Liver (tissue), 9 donors: ENCODE measurements around the gene MYRFL. TPM values are rescaled to one million over a fixed set of nuclear protein-coding genes. Genes with fewer than 3 reads are reported as not detected.

Source experiments
- DNase-seq: peaks from one replicate; pipeline ENCODE4 v3.0.0-alpha.2; 2017; ENCODE audit warnings: low spot score
- H3K27ac ChIP-seq, 2 donors: one replicate each; pipeline ENCODE4 v1.7.0; 2013; ENCODE audit warnings: inconsistent platforms in 2 of 2, low read length in 2 of 2, control low read depth in 1 of 2, low read depth in 1 of 2, mild to moderate bottlenecking in 1 of 2
- H3K27me3 ChIP-seq, 4 donors: one replicate each; pipeline versions ENCODE4 v1.6.1 to v1.7.0; 2013; ENCODE audit warnings: low read length in 3 of 4, inconsistent platforms in 1 of 4, mild to moderate bottlenecking in 1 of 4, moderate library complexity in 1 of 4; ENCODE audit not compliant: control insufficient read depth in 4 of 4, insufficient read depth in 4 of 4
- H3K36me3 ChIP-seq, 4 donors: one replicate each; pipeline versions ENCODE4 v1.6.1 to v1.7.0; 2013; ENCODE audit warnings: low read length in 3 of 4, mild to moderate bottlenecking in 3 of 4, low read depth in 1 of 4, moderate library complexity in 1 of 4; ENCODE audit not compliant: control insufficient read depth in 4 of 4, insufficient read depth in 3 of 4
- H3K4me1 ChIP-seq, 4 donors: one replicate each; pipeline versions ENCODE4 v1.6.1 to v1.7.0; 2013; ENCODE audit warnings: low read length in 3 of 4, mild to moderate bottlenecking in 3 of 4, moderate library complexity in 1 of 4; ENCODE audit not compliant: control insufficient read depth in 4 of 4, insufficient read depth in 4 of 4
- H3K4me3 ChIP-seq, 3 donors: one replicate each; pipeline versions ENCODE4 v1.6.1 to v1.7.0; 2013; ENCODE audit warnings: low read length in 3 of 3, control low read depth in 1 of 3, low read depth in 1 of 3, mild to moderate bottlenecking in 1 of 3
- H3K9ac ChIP-seq, 2 donors: one replicate each; pipeline ENCODE4 v1.7.0; 2013; ENCODE audit warnings: low read length in 2 of 2, mild to moderate bottlenecking in 2 of 2, moderate library complexity in 2 of 2, control low read depth in 1 of 2, low read depth in 1 of 2
- H3K9me3 ChIP-seq, 4 donors: one replicate each; pipeline versions ENCODE4 v1.6.1 to v1.7.0; 2013; ENCODE audit warnings: low read length in 3 of 4; ENCODE audit not compliant: control insufficient read depth in 4 of 4
- EGR1 ChIP-seq, 2 donors: IDR thresholded peaks; 2 replicates each; pipeline ENCODE4 v1.6.1; 2016 to 2018; ENCODE audit warnings: antibody characterized with exemption in 2 of 2, low read depth in 2 of 2
- FOXA2 ChIP-seq: IDR thresholded peaks from 2 replicates; pipeline ENCODE4 v1.6.1; 2016; ENCODE audit warnings: antibody characterized with exemption
- GABPA ChIP-seq, 2 donors: IDR thresholded peaks in 1 of 2; conservative IDR thresholded peaks in 1 of 2; 2 replicates each; pipeline ENCODE4 v1.6.1; 2016; ENCODE audit warnings: antibody characterized with exemption in 2 of 2, mild to moderate bottlenecking in 1 of 2, moderate library complexity in 1 of 2
- HNF4A ChIP-seq, 2 donors: conservative IDR thresholded peaks; 2 replicates each; pipeline ENCODE4 v1.6.1; 2016; ENCODE audit warnings: antibody characterized with exemption in 2 of 2, mild to moderate bottlenecking in 2 of 2
- JUND ChIP-seq, 2 donors: IDR thresholded peaks; 2 replicates each; pipeline ENCODE4 v1.6.1; 2016; ENCODE audit warnings: antibody characterized with exemption in 2 of 2
- NR2F2 ChIP-seq: IDR thresholded peaks from 2 replicates; pipeline ENCODE4 v1.6.1; 2016; ENCODE audit warnings: antibody characterized with exemption
- RAD21 ChIP-seq, 2 donors: IDR thresholded peaks; 2 replicates each; pipeline ENCODE4 v1.6.1; 2016; ENCODE audit warnings: antibody characterized with exemption in 2 of 2, mild to moderate bottlenecking in 2 of 2
- REST ChIP-seq: IDR thresholded peaks from 2 replicates; pipeline ENCODE4 v1.6.1; 2016; ENCODE audit warnings: antibody characterized with exemption, mild to moderate bottlenecking
- RXRA ChIP-seq, 2 donors: IDR thresholded peaks; 2 replicates each; pipeline ENCODE4 v1.6.1; 2017 to 2018; ENCODE audit warnings: antibody characterized with exemption in 2 of 2, mild to moderate bottlenecking in 1 of 2
- SP1 ChIP-seq: IDR thresholded peaks from 2 replicates; pipeline ENCODE4 v1.6.1; 2018; ENCODE audit warnings: antibody characterized with exemption, mild to moderate bottlenecking
- TAF1 ChIP-seq: conservative IDR thresholded peaks from 2 replicates; pipeline ENCODE4 v1.6.1; 2016; ENCODE audit warnings: antibody characterized with exemption, mild to moderate bottlenecking
- YY1 ChIP-seq: IDR thresholded peaks from 2 replicates; pipeline ENCODE4 v1.6.1; 2016; ENCODE audit warnings: antibody characterized with exemption, mild to moderate bottlenecking
- ZBTB33 ChIP-seq: IDR thresholded peaks from 2 replicates; pipeline ENCODE4 v1.6.1; 2016; ENCODE audit warnings: antibody characterized with exemption
- WGBS: extraction: QIAGEN DNeasy Blood & Tissue Kit; methylation state at CpG from one replicate; pipeline ENCODE4 v1.1.7; 2013; 5-methylcytosine and 5-hydroxymethylcytosine counted together
- polyA plus RNA-seq, 2 donors: library from polyadenylated mRNA; stranded (reverse) in 1 of 2; unstranded in 1 of 2; fragments of 200-250 nt in 1 of 2; fragments of >200 nt in 1 of 2; fragmentation: Nextera tagmentation in 1 of 2; extraction: Ambion mirVana in 1 of 2; gene quantifications; one replicate each; pipeline versions ENCODE4 v1.2.1 to v1.2.3, GENCODE V29; 2013 to 2015
- total RNA-seq, 2 donors: library from RNA; depleted of rRNA; stranded (reverse); fragments of >200 nt; gene quantifications; one replicate each; pipeline ENCODE4 v1.2.3, GENCODE V29; 2014
- TF ChIP-seq, protein P1 (sequence below): IDR thresholded peaks from 2 replicates; pipeline ENCODE4 v1.6.1; 2016; ENCODE audit warnings: antibody characterized with exemption
- TF ChIP-seq, protein P2 (sequence below): IDR thresholded peaks from 2 replicates; pipeline ENCODE4 v1.6.1; 2016; ENCODE audit warnings: antibody characterized with exemption
- donor health status: healthy.
- donor health status: healthy.
- donor health status: healthy.
- donor health status: healthy.
- donor health status: healthy.

The MYRFL gene
- total and polyA plus RNA-seq, 4 donors = under 0.01 to 0.19 (median 0.10) TPM

GRCh38 chr12:70006619-70006973 lies 181.6 kb downstream of the MYRFL start:
- TF ChIP-seq, protein P1, sequence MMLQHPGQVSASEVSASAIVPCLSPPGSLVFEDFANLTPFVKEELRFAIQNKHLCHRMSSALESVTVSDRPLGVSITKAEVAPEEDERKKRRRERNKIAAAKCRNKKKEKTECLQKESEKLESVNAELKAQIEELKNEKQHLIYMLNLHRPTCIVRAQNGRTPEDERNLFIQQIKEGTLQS = no peak
- TF ChIP-seq YY1 (no peak), RAD21 (IDR thresholded peaks at IDR 0.05) (no peak), ZBTB33 (no peak), JUND (IDR thresholded peaks at IDR 0.05) (no peak), FOXA2 (no peak), GABPA (IDR thresholded peaks at IDR 0.05 in 1 of 2, conservative IDR thresholded peaks at IDR 0.05 in 1 of 2) (no peak), TAF1 (no peak), RXRA (IDR thresholded peaks at IDR 0.05) (no peak), REST (no peak), NR2F2 (no peak)
- TF ChIP-seq, protein P2, sequence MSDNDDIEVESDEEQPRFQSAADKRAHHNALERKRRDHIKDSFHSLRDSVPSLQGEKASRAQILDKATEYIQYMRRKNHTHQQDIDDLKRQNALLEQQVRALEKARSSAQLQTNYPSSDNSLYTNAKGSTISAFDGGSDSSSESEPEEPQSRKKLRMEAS = no peak
- WGBS = 72% methylated on average over 2 of the region's 2 CpGs
- H3K4me3 ChIP-seq = no peak overlapping the region
- no peaks in the 10 kb centered on the region for H3K36me3 ChIP-seq
- no peak overlapping the region for H3K27ac ChIP-seq
- no peak overlapping the region for H3K9ac ChIP-seq
- H3K27me3 ChIP-seq = no peaks in the 10 kb centered on the region
- no peaks in the 10 kb centered on the region for H3K4me1 ChIP-seq
- no peak for DNase-seq
- H3K9me3 ChIP-seq = peaks cover 0 to 8% (median 2%) of the 10 kb centered on the region in 4 donors

- no peak overlapping the region for H3K4me3 ChIP-seq
- H3K9ac ChIP-seq = no peak overlapping the region
- no peak overlapping the region for H3K27ac ChIP-seq
- H3K36me3 ChIP-seq = no peaks in the 10 kb centered on the region
- H3K4me1 ChIP-seq = no peaks in the 10 kb centered on the region
- TF ChIP-seq RAD21 (IDR thresholded peaks at IDR 0.05) (no peak), GABPA (IDR thresholded peaks at IDR 0.05 in 1 of 2, conservative IDR thresholded peaks at IDR 0.05 in 1 of 2) (no peak), JUND (IDR thresholded peaks at IDR 0.05) (no peak), ZBTB33 (no peak), YY1 (no peak), HNF4A (conservative IDR thresholded peaks at IDR 0.05) (no peak), SP1 (no peak), EGR1 (IDR thresholded peaks at IDR 0.05; ENCODE audit: low read depth in 2 of 2) (no peak)
- TF ChIP-seq, protein P1 = no peak
- peaks cover 0 to 8% (median 2%) of the 10 kb centered on the region in 4 donors for H3K9me3 ChIP-seq
- H3K27me3 ChIP-seq = no peaks in the 10 kb centered on the region
- WGBS = 65% methylated on average over 2 of the region's 2 CpGs
- DNase-seq = no peak
Measured at GRCh38 chr12:70007687-70008086, 182.7 kb downstream of the MYRFL start.

Other genes starting within 250 kb of the MYRFL start
- gene CCT2, start 239.8 kb upstream of the MYRFL start, total RNA-seq = 100 to 1,000 TPM in 1 of 2 donors, 10 to 100 TPM in 1; 79.4 to 145 TPM
- gene CCT2, start 239.8 kb upstream of the MYRFL start, polyA plus RNA-seq = 10 to 100 TPM; 43.6 to 81.8 TPM
- not detected for gene LRRC10, start 214.3 kb upstream of the MYRFL start, total RNA-seq
- not detected for gene LRRC10, start 214.3 kb upstream of the MYRFL start, polyA plus RNA-seq
- gene BEST3, start 125.9 kb upstream of the MYRFL start, total RNA-seq = under 1 TPM in 1 of 2 donors, not detected in 1; 0.89 TPM
- gene BEST3, start 125.9 kb upstream of the MYRFL start, polyA plus RNA-seq = not detected
- gene RAB3IP, start 86.4 kb upstream of the MYRFL start, total RNA-seq = 10 to 100 TPM; 11.7 to 35.3 TPM
- gene RAB3IP, start 86.4 kb upstream of the MYRFL start, polyA plus RNA-seq = 10 to 100 TPM in 1 of 2 donors, 1 to 10 TPM in 1; 5.7 to 16.9 TPM